ENCODE data around the gene PTPRT. TPM values are rescaled to one million over a fixed set of nuclear protein-coding genes. Genes with fewer than 3 reads are reported as not detected.

The PTPRT gene
- total and polyA plus RNA-seq, 2 of the 13 experiments (the other 11 are each of a cell fraction or from before 2014, with no cell fraction given): under 0.01 to 0.09 TPM

GRCh38 chr20:42447270-42447669, 742.4 kb downstream of the PTPRT start:
- no peaks in the 10 kb centered on the region for H4K20me1 ChIP-seq (ENCODE audit: insufficient read depth, low read length)
- in situ Hi-C loops (cut with HindIII; ENCODE audit: extremely low pct_ligation_motif_present, low pct_unique_long_range_greater_than_20kb) (no loop called here), intact Hi-C loops (cut with micrococcal nuclease; ENCODE audit: unreplicated experiment) (no loop called here)
- H2AFZ ChIP-seq (ENCODE audit: low read length): no peak overlapping the region
- H3K4me2 ChIP-seq (ENCODE audit: low read depth, low read length): no peak overlapping the region
- ChIA-PET CTCF (ENCODE audit: low intra/inter-chr PET ratio, low total read pairs) (no interaction called here), POLR2A (no interaction called here)
- FAIRE-seq (peak; percentile 39), ATAC-seq (no peak), DNase-seq (ENCODE audit: low spot score) (no peak)
- no peaks in the 10 kb centered on the region for H3K27me3 ChIP-seq (ENCODE audit: control insufficient read depth in 1 of 2, insufficient read depth in 2 of 2, low read length in 2 of 2)
- H3K79me2 ChIP-seq (ENCODE audit: insufficient read depth, low read length): no peaks in the 10 kb centered on the region
- WGBS (ENCODE audit: low lambda C conversion rate): 2% methylated on average over 2 of the region's 2 CpGs
- peaks cover 42% of the 10 kb centered on the region for H3K9me3 ChIP-seq (ENCODE audit: low read length)
- no peak overlapping the region for H3K9ac ChIP-seq (ENCODE audit: insufficient read depth, low read depth, low read length)
- H3K36me3 ChIP-seq (replicated peaks in 1 of 2; ENCODE audit: control insufficient read depth in 1 of 2, insufficient read depth in 2 of 2, low read length in 2 of 2): no peaks in the 10 kb centered on the region
- TF ChIP-seq, protein P1, sequence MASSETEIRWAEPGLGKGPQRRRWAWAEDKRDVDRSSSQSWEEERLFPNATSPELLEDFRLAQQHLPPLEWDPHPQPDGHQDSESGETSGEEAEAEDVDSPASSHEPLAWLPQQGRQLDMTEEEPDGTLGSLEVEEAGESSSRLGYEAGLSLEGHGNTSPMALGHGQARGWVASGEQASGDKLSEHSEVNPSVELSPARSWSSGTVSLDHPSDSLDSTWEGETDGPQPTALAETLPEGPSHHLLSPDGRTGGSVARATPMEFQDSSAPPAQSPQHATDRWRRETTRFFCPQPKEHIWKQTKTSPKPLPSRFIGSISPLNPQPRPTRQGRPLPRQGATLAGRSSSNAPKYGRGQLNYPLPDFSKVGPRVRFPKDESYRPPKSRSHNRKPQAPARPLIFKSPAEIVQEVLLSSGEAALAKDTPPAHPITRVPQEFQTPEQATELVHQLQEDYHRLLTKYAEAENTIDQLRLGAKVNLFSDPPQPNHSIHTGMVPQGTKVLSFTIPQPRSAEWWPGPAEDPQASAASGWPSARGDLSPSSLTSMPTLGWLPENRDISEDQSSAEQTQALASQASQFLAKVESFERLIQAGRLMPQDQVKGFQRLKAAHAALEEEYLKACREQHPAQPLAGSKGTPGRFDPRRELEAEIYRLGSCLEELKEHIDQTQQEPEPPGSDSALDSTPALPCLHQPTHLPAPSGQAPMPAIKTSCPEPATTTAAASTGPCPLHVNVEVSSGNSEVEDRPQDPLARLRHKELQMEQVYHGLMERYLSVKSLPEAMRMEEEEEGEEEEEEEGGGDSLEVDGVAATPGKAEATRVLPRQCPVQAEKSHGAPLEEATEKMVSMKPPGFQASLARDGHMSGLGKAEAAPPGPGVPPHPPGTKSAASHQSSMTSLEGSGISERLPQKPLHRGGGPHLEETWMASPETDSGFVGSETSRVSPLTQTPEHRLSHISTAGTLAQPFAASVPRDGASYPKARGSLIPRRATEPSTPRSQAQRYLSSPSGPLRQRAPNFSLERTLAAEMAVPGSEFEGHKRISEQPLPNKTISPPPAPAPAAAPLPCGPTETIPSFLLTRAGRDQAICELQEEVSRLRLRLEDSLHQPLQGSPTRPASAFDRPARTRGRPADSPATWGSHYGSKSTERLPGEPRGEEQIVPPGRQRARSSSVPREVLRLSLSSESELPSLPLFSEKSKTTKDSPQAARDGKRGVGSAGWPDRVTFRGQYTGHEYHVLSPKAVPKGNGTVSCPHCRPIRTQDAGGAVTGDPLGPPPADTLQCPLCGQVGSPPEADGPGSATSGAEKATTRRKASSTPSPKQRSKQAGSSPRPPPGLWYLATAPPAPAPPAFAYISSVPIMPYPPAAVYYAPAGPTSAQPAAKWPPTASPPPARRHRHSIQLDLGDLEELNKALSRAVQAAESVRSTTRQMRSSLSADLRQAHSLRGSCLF (CRISPR knock-in tag; IDR thresholded peaks at IDR 0.05; ENCODE audit: borderline replicate concordance): no peak
- TF ChIP-seq, protein P2, sequence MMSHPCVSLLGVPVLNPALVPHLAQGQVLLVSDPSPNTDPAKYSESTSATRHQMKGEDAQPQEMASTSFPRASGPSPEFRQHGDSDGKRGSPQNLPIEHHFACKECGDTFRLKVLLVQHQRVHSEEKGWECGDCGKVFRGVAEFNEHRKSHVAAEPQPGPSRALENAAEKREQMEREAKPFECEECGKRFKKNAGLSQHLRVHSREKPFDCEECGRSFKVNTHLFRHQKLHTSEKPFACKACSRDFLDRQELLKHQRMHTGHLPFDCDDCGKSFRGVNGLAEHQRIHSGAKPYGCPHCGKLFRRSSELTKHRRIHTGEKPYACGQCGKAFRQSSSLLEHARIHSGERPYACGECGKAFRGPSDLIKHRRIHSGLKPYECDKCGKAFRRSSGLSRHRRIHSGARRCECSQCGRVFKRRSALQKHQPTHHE (CRISPR knock-in tag; IDR thresholded peaks at IDR 0.05; ENCODE audit: borderline replicate concordance): no peak
- TF ChIP-seq ZBTB21 (CRISPR knock-in tag; IDR thresholded peaks at IDR 0.05): no peak
- no peak for TF ChIP-seq ZMYM2 (CRISPR knock-in tag; IDR thresholded peaks at IDR 0.05)
- H3K4me3 ChIP-seq (replicated peaks in 1 of 3; ENCODE audit: insufficient read depth in 1 of 3, low read depth in 2 of 3, low read length in 3 of 3): no peak overlapping the region
- no TSS peak for BruUV-seq (replicated peaks)
- no peaks in the 10 kb centered on the region for H3K4me1 ChIP-seq (ENCODE audit: insufficient read depth, low read length)
- H3K27ac ChIP-seq (ENCODE audit: extremely low read length, insufficient read depth, low read length): no peak overlapping the region
